CD4-positive, alpha-beta T cell treated with Interleukin-1 beta for 1 hour (primary cell): Measurements from ENCODE around the gene EMC10.
"Not testable (repeated sequence)": the region's sequence is repeated elsewhere in the genome, so short reads cannot be mapped to it uniquely, and the experiment has no call there.

Source experiments
- DNase-seq, 2 donors: peaks; one replicate each; pipeline ENCODE4 v3.0.0-alpha.2; 2020 to 2022

The EMC10 gene

GRCh38 chr19:50453243-50453642 is 23.1 kb upstream of the EMC10 start:
- DNase-seq = no peak

GRCh38 chr19:50455992-50456391 is 20.3 kb upstream of the EMC10 start:
- DNase-seq = no peak

- no peak for DNase-seq
Observed at GRCh38 chr19:50457300-50457699, 19.0 kb upstream of the EMC10 start.

- no peak for DNase-seq
Observed at GRCh38 chr19:50458396-50459066, 17.8 kb upstream of the EMC10 start.

GRCh38 chr19:50459067-50459456 is 17.2 kb upstream of the EMC10 start:
- no peak for DNase-seq

GRCh38 chr19:50459638-50460037 is 16.7 kb upstream of the EMC10 start:
- no peak for DNase-seq

GRCh38 chr19:50460161-50460765 is 16.0 kb upstream of the EMC10 start:
- DNase-seq = peak in 1 of 2 donors; percentile 54

GRCh38 chr19:50461066-50461875 is 15.0 kb upstream of the EMC10 start:
- peak; percentile 72 to 73 for DNase-seq

GRCh38 chr19:50462970-50463369 is 13.3 kb upstream of the EMC10 start:
- DNase-seq = no peak

- DNase-seq = no peak
Observed at GRCh38 chr19:50464348-50464747, 12.0 kb upstream of the EMC10 start.

GRCh38 chr19:50465000-50465399 is 11.3 kb upstream of the EMC10 start:
- no peak for DNase-seq

- no peak for DNase-seq
Observed at GRCh38 chr19:50465986-50466705, 10.2 kb upstream of the EMC10 start.

- DNase-seq = no peak
Observed at GRCh38 chr19:50466706-50467039, 9.6 kb upstream of the EMC10 start.

- DNase-seq = no peak
Observed at GRCh38 chr19:50467566-50467965, 8.7 kb upstream of the EMC10 start.

GRCh38 chr19:50468818-50469217 is 7.5 kb upstream of the EMC10 start:
- no peak for DNase-seq

- DNase-seq = not testable (repeated sequence)
Observed at GRCh38 chr19:50473336-50473735, 3.0 kb upstream of the EMC10 start.

- no peak for DNase-seq
Observed at GRCh38 chr19:50475101-50475568, 1.2 kb upstream of the EMC10 start.

GRCh38 chr19:50475736-50476223 is 527 bp upstream of the EMC10 start:
- DNase-seq = no peak

GRCh38 chr19:50476907-50477238 is 566 bp downstream of the EMC10 start:
- no peak for DNase-seq

- DNase-seq = no peak
Observed at GRCh38 chr19:50477751-50478515, 1.6 kb downstream of the EMC10 start.

- peak in 1 of 2 donors; percentile 18 for DNase-seq
Observed at GRCh38 chr19:50478901-50479715, 2.8 kb downstream of the EMC10 start.
